ENCODE measurements around the gene RGS12.
"Not testable (repeated sequence)": the region's sequence is repeated elsewhere in the genome, so short reads cannot be mapped to it uniquely, and the experiment has no call there.

RGS12 gene

GRCh38 chr4:3293401-3294391 is 875 bp downstream of the RGS12 start:
- DNase-seq (ENCODE audit: insufficient read length), result no peak

GRCh38 chr4:3294401-3295241 is 1.8 kb downstream of the RGS12 start:
- FAIRE-seq, result no peak
- no peak for DNase-seq (ENCODE audit: insufficient read length)

More at GRCh38 chr4:3293401-3294391, 875 bp downstream of the RGS12 start:
- TF ChIP-seq POLR2AphosphoS5 (IDR thresholded peaks at IDR 0.05; ENCODE audit: low read depth, low read length) (no peak), TAF1 (IDR thresholded peaks at IDR 0.05; ENCODE audit: borderline replicate concordance, low read depth, low read length) (no peak), POLR2A (IDR thresholded peaks at IDR 0.05; ENCODE audit: low read depth, low read length) (no peak)
- FAIRE-seq, result no peak

GRCh38 chr4:3295837-3296624 is 3.2 kb downstream of the RGS12 start:
- no peak for TF ChIP-seq POLR2AphosphoS5 (IDR thresholded peaks at IDR 0.05; ENCODE audit: low read depth, low read length)
- no peak for TF ChIP-seq POLR2A (IDR thresholded peaks at IDR 0.05; ENCODE audit: low read depth, low read length)
- no peak for TF ChIP-seq TAF1 (IDR thresholded peaks at IDR 0.05; ENCODE audit: borderline replicate concordance, low read depth, low read length)
- no peak for DNase-seq (ENCODE audit: insufficient read length)
- no peak for FAIRE-seq

More at GRCh38 chr4:3294401-3295241, 1.8 kb downstream of the RGS12 start:
- TF ChIP-seq TAF1 (IDR thresholded peaks at IDR 0.05; ENCODE audit: borderline replicate concordance, low read depth, low read length) (no peak), POLR2AphosphoS5 (IDR thresholded peaks at IDR 0.05; ENCODE audit: low read depth, low read length) (no peak), POLR2A (IDR thresholded peaks at IDR 0.05; ENCODE audit: low read depth, low read length) (no peak)

GRCh38 chr4:3296651-3297050 is 3.8 kb downstream of the RGS12 start:
- no peak for DNase-seq (ENCODE audit: insufficient read length)
- TF ChIP-seq TAF1 (IDR thresholded peaks at IDR 0.05; ENCODE audit: borderline replicate concordance, low read depth, low read length) (no peak), POLR2A (IDR thresholded peaks at IDR 0.05; ENCODE audit: low read depth, low read length) (no peak), POLR2AphosphoS5 (IDR thresholded peaks at IDR 0.05; ENCODE audit: low read depth, low read length) (no peak)
- no peak for FAIRE-seq

GRCh38 chr4:3297066-3297859 is 4.4 kb downstream of the RGS12 start:
- TF ChIP-seq POLR2A (IDR thresholded peaks at IDR 0.05; ENCODE audit: low read depth, low read length), result no peak
- TF ChIP-seq POLR2AphosphoS5 (IDR thresholded peaks at IDR 0.05; ENCODE audit: low read depth, low read length), result no peak
- TF ChIP-seq TAF1 (IDR thresholded peaks at IDR 0.05; ENCODE audit: borderline replicate concordance, low read depth, low read length), result no peak
- DNase-seq (ENCODE audit: insufficient read length), result no peak
- FAIRE-seq, result no peak

GRCh38 chr4:3299122-3299975 is 6.5 kb downstream of the RGS12 start:
- DNase-seq (ENCODE audit: insufficient read length), result no peak
- TF ChIP-seq POLR2A (IDR thresholded peaks at IDR 0.05; ENCODE audit: low read depth, low read length) (no peak), TAF1 (IDR thresholded peaks at IDR 0.05; ENCODE audit: borderline replicate concordance, low read depth, low read length) (no peak), POLR2AphosphoS5 (IDR thresholded peaks at IDR 0.05; ENCODE audit: low read depth, low read length) (no peak)
- FAIRE-seq, result no peak

- no peak for DNase-seq (ENCODE audit: insufficient read length)
- TF ChIP-seq POLR2AphosphoS5 (IDR thresholded peaks at IDR 0.05; ENCODE audit: low read depth, low read length) (no peak), POLR2A (IDR thresholded peaks at IDR 0.05; ENCODE audit: low read depth, low read length) (no peak), TAF1 (IDR thresholded peaks at IDR 0.05; ENCODE audit: borderline replicate concordance, low read depth, low read length) (no peak)
- no peak for FAIRE-seq
Observed at GRCh38 chr4:3299976-3300671, 7.3 kb downstream of the RGS12 start.

- FAIRE-seq; DNase-seq (ENCODE audit: insufficient read length): not testable (repeated sequence)
Observed at GRCh38 chr4:3300882-3301281, 8.1 kb downstream of the RGS12 start.

GRCh38 chr4:3301450-3302172 is 8.8 kb downstream of the RGS12 start:
- TF ChIP-seq POLR2AphosphoS5 (IDR thresholded peaks at IDR 0.05; ENCODE audit: low read depth, low read length) (no peak), TAF1 (IDR thresholded peaks at IDR 0.05; ENCODE audit: borderline replicate concordance, low read depth, low read length) (no peak), POLR2A (IDR thresholded peaks at IDR 0.05; ENCODE audit: low read depth, low read length) (no peak)
- FAIRE-seq, result no peak
- DNase-seq (ENCODE audit: insufficient read length), result no peak
